D341Med (cell line): ENCODE results near the gene AMPH.
"Not testable (repeated sequence)": the region's sequence is repeated elsewhere in the genome, so short reads cannot be mapped to it uniquely, and the experiment has no call there.

ENCODE experiments used
- DNase-seq: peaks from one replicate; pipeline ENCODE4 v3.0.0; 2012; ENCODE audit warnings: low spot score

The AMPH gene

GRCh38 chr7:38394660-38395059 is 236.5 kb downstream of the AMPH start:
- DNase-seq = no peak

GRCh38 chr7:38393874-38394273 is 237.3 kb downstream of the AMPH start:
- no peak for DNase-seq

- no peak for DNase-seq
Observed at GRCh38 chr7:38391751-38392150, 239.4 kb downstream of the AMPH start.

GRCh38 chr7:38385682-38386081 is 245.5 kb downstream of the AMPH start:
- no peak for DNase-seq

GRCh38 chr7:38383281-38383680 is 247.9 kb downstream of the AMPH start:
- no peak for DNase-seq

GRCh38 chr7:38382684-38383083 is 248.5 kb downstream of the AMPH start:
- DNase-seq = no peak

- DNase-seq = no peak
Observed at GRCh38 chr7:38375453-38375852, 255.7 kb downstream of the AMPH start.

- peak; percentile 54 for DNase-seq
Observed at GRCh38 chr7:38374507-38374906, 256.7 kb downstream of the AMPH start.

GRCh38 chr7:38373155-38373554 is 258.0 kb downstream of the AMPH start:
- DNase-seq = no peak

GRCh38 chr7:38372290-38372689 is 258.9 kb downstream of the AMPH start:
- no peak for DNase-seq

GRCh38 chr7:38369816-38370493 is 261.2 kb downstream of the AMPH start:
- DNase-seq = peak; percentile 42

GRCh38 chr7:38368191-38368605 is 263.0 kb downstream of the AMPH start:
- DNase-seq = peak; percentile 82

GRCh38 chr7:38367301-38367890 is 263.8 kb downstream of the AMPH start:
- no peak for DNase-seq

GRCh38 chr7:38363379-38363778 is 267.8 kb downstream of the AMPH start:
- DNase-seq = peak; percentile 54

GRCh38 chr7:38362611-38363237 is 268.4 kb downstream of the AMPH start:
- not testable (repeated sequence) for DNase-seq

GRCh38 chr7:38360776-38361175 is 270.4 kb downstream of the AMPH start:
- no peak for DNase-seq

GRCh38 chr7:38359071-38359601 is 272.0 kb downstream of the AMPH start:
- DNase-seq = not testable (repeated sequence)

- not testable (repeated sequence) for DNase-seq
Observed at GRCh38 chr7:38358273-38358831, 272.8 kb downstream of the AMPH start.

GRCh38 chr7:38354271-38354851 is 276.8 kb downstream of the AMPH start:
- DNase-seq = peak; percentile 64

- DNase-seq = not testable (repeated sequence)
Observed at GRCh38 chr7:38353431-38353881, 277.7 kb downstream of the AMPH start.

- no peak for DNase-seq
Observed at GRCh38 chr7:38351601-38352000, 279.6 kb downstream of the AMPH start.

GRCh38 chr7:38350777-38351176 is 280.4 kb downstream of the AMPH start:
- not testable (repeated sequence) for DNase-seq
